B cell (primary cell): ENCODE data around the gene MYOCD.

ENCODE experiments used
- CTCF ChIP-seq: fragments of 200-600 bp; IDR thresholded peaks from one replicate; pipeline ENCODE4 v1.8.0; 2022; ENCODE audit warnings: antibody characterized with exemption, mild to moderate bottlenecking
- EZH2 ChIP-seq: IDR thresholded peaks from 2 replicates; pipeline ENCODE4 v1.6.1; 2012; ENCODE audit warnings: borderline replicate concordance, low read depth, mild to moderate bottlenecking, moderate library complexity, low read length; ENCODE audit not compliant: insufficient read depth, poor library complexity, severe bottlenecking

DNA sequence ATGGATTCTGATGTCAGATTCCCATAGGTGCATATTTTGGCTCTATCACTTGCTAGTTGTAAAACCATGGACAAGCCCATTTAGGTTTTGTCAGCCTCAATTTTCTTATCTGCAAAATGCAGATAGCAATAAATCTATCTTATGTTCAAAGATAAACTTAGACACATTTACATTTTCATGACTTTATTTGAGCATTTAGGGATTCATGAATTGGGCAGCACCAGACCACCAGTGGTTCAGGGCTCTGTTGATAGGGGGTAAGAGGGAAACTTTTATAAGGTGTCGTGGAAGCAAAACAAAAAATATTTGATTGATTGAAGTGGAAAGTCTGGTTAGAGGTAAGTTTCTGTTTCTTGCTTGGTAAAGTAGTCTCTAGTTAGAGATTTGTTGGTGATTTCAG is 140.9 kb downstream of the MYOCD start:
- TF ChIP-seq CTCF, result no peak
- no peak for TF ChIP-seq EZH2
